Peyer's patch (tissue), 4 donors: ENCODE measurements around the gene CENPK. TPM values are rescaled to one million over a fixed set of nuclear protein-coding genes. Genes with fewer than 3 reads are reported as not detected.

Experiments used
- DNase-seq, 3 donors: peaks; one replicate each; pipeline ENCODE4 v3.0.0-alpha.2; 2017 to 2019
- H3K27ac ChIP-seq, 4 donors: fragments of 200-600 bp; sonication (generic); one replicate each; pipeline ENCODE4 v1.5.1; 2016 to 2019
- H3K27me3 ChIP-seq, 2 donors: fragments of 200-600 bp; sonication (generic); one replicate each; pipeline ENCODE4 v1.5.1; 2019
- H3K36me3 ChIP-seq, 3 donors: fragments of 200-600 bp; sonication (generic); one replicate each; pipeline ENCODE4 v1.5.1; 2016 to 2019
- H3K4me1 ChIP-seq, 4 donors: fragments of 200-600 bp; sonication (generic); one replicate each; pipeline ENCODE4 v1.5.1; 2016 to 2019
- H3K4me3 ChIP-seq, 4 donors: fragments of 200-600 bp; sonication (generic); 1 replicate in 3 of 4; 2 replicates in 1 of 4; pipeline ENCODE4 v1.5.1; 2016 to 2019; ENCODE audit warnings: mild to moderate bottlenecking in 1 of 4
- H3K9me3 ChIP-seq, 4 donors: fragments of 200-600 bp; sonication (generic); one replicate each; pipeline ENCODE4 v1.5.1; 2016 to 2019; ENCODE audit warnings: mild to moderate bottlenecking in 1 of 4
- CTCF ChIP-seq, 6 experiments: fragments of 450-650 bp in 4 of 6; fragments of 200-600 bp in 2 of 6; sonication (generic) in 1 of 6; IDR thresholded peaks; one replicate each; pipeline ENCODE4 v1.5.1; 2017 to 2019; ENCODE audit warnings: antibody characterized with exemption in 6 of 6, mild to moderate bottlenecking in 3 of 6, moderate library complexity in 1 of 6
- POLR2A ChIP-seq, 2 donors: fragments of 450-650 bp; IDR thresholded peaks; one replicate each; pipeline ENCODE4 v1.5.1; 2017; ENCODE audit warnings: antibody characterized with exemption in 2 of 2, mild to moderate bottlenecking in 2 of 2, moderate library complexity in 2 of 2
- total RNA-seq, 4 donors: library from RNA; depleted of rRNA; stranded (reverse); fragments of >200 nt; gene quantifications; one replicate each; pipeline ENCODE4 v1.1.0, GENCODE V29; 2016

The CENPK gene
- total RNA-seq, 4 donors from 2014 or later = 4.5 to 22.3 (median 8.5) TPM

- Histone ChIP-seq H3K4me1 (no peaks in the 10 kb centered on the region), H3K4me3 (no peak overlapping the region), H3K27ac (no peak overlapping the region), H3K9me3 (no peaks in the 10 kb centered on the region), H3K36me3 (no peaks in the 10 kb centered on the region), H3K27me3 (no peaks in the 10 kb centered on the region)
- no peak for DNase-seq
- TF ChIP-seq POLR2A (IDR thresholded peaks at IDR 0.05) = no peak
Observed at GRCh38 chr5:65535529-65535987, 27.4 kb downstream of the CENPK start.

- Histone ChIP-seq H3K4me1 (no peaks in the 10 kb centered on the region), H3K4me3 (no peak overlapping the region), H3K36me3 (no peaks in the 10 kb centered on the region), H3K27ac (no peak overlapping the region), H3K27me3 (no peaks in the 10 kb centered on the region), H3K9me3 (no peaks in the 10 kb centered on the region)
- TF ChIP-seq CTCF (IDR thresholded peaks at IDR 0.05) (no peak), POLR2A (IDR thresholded peaks at IDR 0.05) (no peak)
- DNase-seq = no peak
Observed at GRCh38 chr5:65530904-65531303, 32.1 kb downstream of the CENPK start.

- H3K4me1 ChIP-seq = no peaks in the 10 kb centered on the region
- TF ChIP-seq POLR2A (IDR thresholded peaks at IDR 0.05) (no peak), CTCF (IDR thresholded peaks at IDR 0.05) (no peak)
Observed at GRCh38 chr5:65525726-65526125, 37.2 kb downstream of the CENPK start.

GRCh38 chr5:65512170-65512937, 50.6 kb downstream of the CENPK start:
- H3K9me3 ChIP-seq = no peaks in the 10 kb centered on the region
- no peaks in the 10 kb centered on the region for H3K36me3 ChIP-seq
- H3K4me1 ChIP-seq = no peaks in the 10 kb centered on the region
- DNase-seq = no peak
- H3K27ac ChIP-seq = no peak overlapping the region
- no peaks in the 10 kb centered on the region for H3K27me3 ChIP-seq
- H3K4me3 ChIP-seq = no peak overlapping the region
- no peak for TF ChIP-seq CTCF (IDR thresholded peaks at IDR 0.05)
- no peak for TF ChIP-seq POLR2A (IDR thresholded peaks at IDR 0.05)

More at GRCh38 chr5:65525726-65526125, 37.2 kb downstream of the CENPK start:
- no peak overlapping the region for H3K27ac ChIP-seq
- H3K36me3 ChIP-seq = no peaks in the 10 kb centered on the region
- no peaks in the 10 kb centered on the region for H3K9me3 ChIP-seq
- no peaks in the 10 kb centered on the region for H3K27me3 ChIP-seq
- H3K4me3 ChIP-seq = no peak overlapping the region
- no peak for DNase-seq

- DNase-seq = no peak
- TF ChIP-seq POLR2A (IDR thresholded peaks at IDR 0.05) (no peak), CTCF (IDR thresholded peaks at IDR 0.05) (no peak)
- Histone ChIP-seq H3K27me3 (no peaks in the 10 kb centered on the region), H3K4me3 (no peak overlapping the region), H3K27ac (no peak overlapping the region), H3K9me3 (no peaks in the 10 kb centered on the region), H3K4me1 (no peaks in the 10 kb centered on the region), H3K36me3 (no peaks in the 10 kb centered on the region)
Observed at GRCh38 chr5:65508978-65509377, 54.0 kb downstream of the CENPK start.

GRCh38 chr5:65506961-65507360, 56.0 kb downstream of the CENPK start:
- H3K27me3 ChIP-seq = no peaks in the 10 kb centered on the region
- no peak overlapping the region for H3K4me3 ChIP-seq
- no peaks in the 10 kb centered on the region for H3K4me1 ChIP-seq
- H3K27ac ChIP-seq = no peak overlapping the region
- no peaks in the 10 kb centered on the region for H3K36me3 ChIP-seq
- H3K9me3 ChIP-seq = no peaks in the 10 kb centered on the region
- DNase-seq = no peak
- TF ChIP-seq CTCF (IDR thresholded peaks at IDR 0.05) = no peak
- TF ChIP-seq POLR2A (IDR thresholded peaks at IDR 0.05) = no peak
